Heart right ventricle (tissue), 16 donors: ENCODE data around the gene PRMT3. TPM values are rescaled to one million over a fixed set of nuclear protein-coding genes. Genes with fewer than 3 reads are reported as not detected.

Experiments
- ATAC-seq, 8 donors: fragments of 200-7000 bp; cut with Tn5 transposase; one replicate each; pipeline ENCODE4 v1.9.1; 2020; ENCODE audit warnings: mild to moderate bottlenecking in 8 of 8, moderate library complexity in 8 of 8, moderate number of reproducible peaks in 1 of 8
- DNase-seq, 2 donors: peaks; one replicate each; pipeline ENCODE4 v3.0.0-alpha.2; 2020
- H3K27ac ChIP-seq, 10 donors: fragments of 200-600 bp; sonication (generic) in 2 of 10; one replicate each; pipeline versions ENCODE4 v1.5.0 to v1.8.0; 2020 to 2022; ENCODE audit warnings: mild to moderate bottlenecking in 3 of 10
- H3K27me3 ChIP-seq, 7 donors: fragments of 200-600 bp; one replicate each; pipeline ENCODE4 v1.8.0; 2021 to 2022; ENCODE audit warnings: mild to moderate bottlenecking in 2 of 7
- H3K36me3 ChIP-seq, 9 donors: fragments of 200-600 bp; sonication (generic) in 1 of 9; one replicate each; pipeline versions ENCODE4 v1.5.0 to v1.8.0; 2020 to 2022; ENCODE audit warnings: mild to moderate bottlenecking in 2 of 9
- H3K4me1 ChIP-seq, 9 donors: fragments of 200-600 bp; sonication (generic) in 1 of 9; one replicate each; pipeline versions ENCODE4 v1.5.0 to v1.8.0; 2020 to 2022; ENCODE audit warnings: mild to moderate bottlenecking in 4 of 9
- H3K4me3 ChIP-seq, 10 donors: fragments of 200-600 bp; sonication (generic) in 2 of 10; one replicate each; pipeline versions ENCODE4 v1.5.0 to v1.8.0; 2020 to 2022; ENCODE audit warnings: mild to moderate bottlenecking in 7 of 10, moderate library complexity in 2 of 10
- H3K9me3 ChIP-seq, 11 donors: fragments of 200-600 bp in 10 of 11; sonication (generic) in 2 of 11; one replicate each; pipeline versions ENCODE4 v1.5.0 to v1.8.0; 2013 to 2022; ENCODE audit warnings: mild to moderate bottlenecking in 2 of 11, control low read depth in 1 of 11, moderate library complexity in 1 of 11
- CTCF ChIP-seq, 9 donors: fragments of 200-600 bp; sonication (generic) in 2 of 9; IDR thresholded peaks; one replicate each; pipeline versions ENCODE4 v1.5.0 to v1.8.0; 2021 to 2022; ENCODE audit warnings: antibody characterized with exemption in 9 of 9, mild to moderate bottlenecking in 5 of 9, moderate library complexity in 1 of 9
- WGBS, 2 donors: extraction: QIAGEN DNeasy Blood & Tissue Kit; methylation state at CpG; one replicate each; pipeline ENCODE4 v1.1.7; 2013; ENCODE audit warnings: inconsistent platforms in 1 of 2; 5-methylcytosine and 5-hydroxymethylcytosine counted together
- intact Hi-C, 10 donors: fragments of 100-400 bp; cut with DNase I; formaldehyde crosslinking; loops; one replicate each; pipeline versions ENCODE4 v1.11.1 to v1.14.2; 2022
- polyA plus RNA-seq, 2 donors: library from polyadenylated mRNA; stranded (reverse); fragments of 200-250 nt; gene quantifications; one replicate each; pipeline ENCODE4 v1.2.3, GENCODE V29; 2013
- total RNA-seq, 10 donors: library from RNA; stranded (reverse); fragmentation: NEBNext Ultra II Directional in 3 of 10; extraction: Animal tissue kit (Norgen Biotek cat#: 25700) in 3 of 10; gene quantifications; one replicate each; pipeline versions ENCODE4 v1.2.1 to v1.2.4, GENCODE V29; 2021 to 2023
- donor health status: Arrhythmogenic right ventricular cardiomyopathy.
- donor health status: ischemic (EF 13 %, LVEDD 7.1; RV severe dilation, severe dysfunction).
- donor health status: healthy with polysubstance abuse.
- donor health status: DM: no; HTN: yes; CAD: no.
- donor health status: DM: no; HTN: no; CAD: no.
- donor health status: ischemic (EF 25% LVEDD 6.9; RV normal size, moderate dysfunction).
- donor health status: ischemic (EF 25% LVEDD 5.7; RV mildly dilated, moderate dysfunction).
- donor health status: healthy.
- donor health status: DM: yes; HTN: yes; CAD: no.
- donor health status: Ischemic cardiomyopathy.
- donor health status: ischemic (EF 35%, LVEDD 5.7; RV mildly dilated, moderate dysfunction).
- donor health status: nonischemic (EF 11% LVEDD 7.7; RV severe dilation, severe dysfunction).
- donor health status: DM: yes; HTN: yes; CAD: no.
- donor health status: PGD.
- donor health status: ischemic (EF 29% LVEDD 5.4; RV normal size, mild dysfunction).
- donor health status: nonischemic (EF 23%, LVEDD 6.1; RV moderate dilation, normal function).

PRMT3 gene
- total and polyA plus RNA-seq, 12 donors, result 7.3 to 16.3 (median 11.5) TPM

DNA sequence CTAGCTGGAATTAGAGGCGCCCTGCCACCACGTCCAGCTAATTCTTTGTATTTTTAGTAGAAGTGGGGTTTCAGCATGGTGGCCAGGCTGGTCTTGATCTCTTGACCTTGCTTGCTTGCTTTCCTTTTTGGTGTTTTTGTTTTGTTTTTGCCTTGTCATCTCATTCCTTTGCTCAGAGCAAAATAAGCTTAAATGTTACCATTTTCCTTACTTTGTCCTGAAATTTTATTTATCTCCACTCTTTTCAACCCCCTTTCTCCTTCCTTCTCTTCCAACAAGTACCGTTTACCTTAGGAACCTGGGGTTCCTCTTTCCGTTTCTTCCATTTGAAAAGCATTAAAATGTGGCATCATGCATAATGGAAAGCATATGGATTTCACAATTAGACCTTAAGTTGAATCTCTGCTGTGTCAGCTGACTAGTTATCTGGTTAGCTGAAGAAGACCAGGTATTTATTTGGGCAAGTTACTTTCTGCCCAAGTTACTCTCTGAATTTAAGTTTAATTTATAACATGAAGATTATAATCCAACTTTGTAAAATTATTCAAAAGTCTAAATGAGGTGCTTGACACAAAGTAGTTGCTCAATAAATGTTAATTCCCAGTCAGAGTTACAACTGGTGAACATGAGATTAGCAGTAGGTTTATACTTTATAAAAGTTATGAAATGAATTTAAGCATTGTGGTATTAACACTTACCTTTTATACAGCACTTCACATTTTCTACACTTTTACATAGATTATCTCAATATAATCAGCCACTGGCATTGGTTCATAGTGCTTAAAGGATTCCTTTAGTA, 69.7 kb downstream of the PRMT3 start:
- DNase-seq, result no peak
- WGBS, 2 donors, result 97 to 99% methylated on average over 4 of the region's 4 CpGs
- Histone ChIP-seq H3K9me3 (no peaks in the 10 kb centered on the region), H3K4me1 (peaks cover 0 to 8% (median 0%) of the 10 kb centered on the region in 9 donors), H3K36me3 (peaks cover 0 to 26% (median 7%) of the 10 kb centered on the region in 9 donors), H3K4me3 (no peak overlapping the region), H3K27ac (no peak overlapping the region), H3K27me3 (no peaks in the 10 kb centered on the region)
- intact Hi-C loops, result no loop called here
- no peak for ATAC-seq
- no peak for TF ChIP-seq CTCF (IDR thresholded peaks at IDR 0.05)

DNA sequence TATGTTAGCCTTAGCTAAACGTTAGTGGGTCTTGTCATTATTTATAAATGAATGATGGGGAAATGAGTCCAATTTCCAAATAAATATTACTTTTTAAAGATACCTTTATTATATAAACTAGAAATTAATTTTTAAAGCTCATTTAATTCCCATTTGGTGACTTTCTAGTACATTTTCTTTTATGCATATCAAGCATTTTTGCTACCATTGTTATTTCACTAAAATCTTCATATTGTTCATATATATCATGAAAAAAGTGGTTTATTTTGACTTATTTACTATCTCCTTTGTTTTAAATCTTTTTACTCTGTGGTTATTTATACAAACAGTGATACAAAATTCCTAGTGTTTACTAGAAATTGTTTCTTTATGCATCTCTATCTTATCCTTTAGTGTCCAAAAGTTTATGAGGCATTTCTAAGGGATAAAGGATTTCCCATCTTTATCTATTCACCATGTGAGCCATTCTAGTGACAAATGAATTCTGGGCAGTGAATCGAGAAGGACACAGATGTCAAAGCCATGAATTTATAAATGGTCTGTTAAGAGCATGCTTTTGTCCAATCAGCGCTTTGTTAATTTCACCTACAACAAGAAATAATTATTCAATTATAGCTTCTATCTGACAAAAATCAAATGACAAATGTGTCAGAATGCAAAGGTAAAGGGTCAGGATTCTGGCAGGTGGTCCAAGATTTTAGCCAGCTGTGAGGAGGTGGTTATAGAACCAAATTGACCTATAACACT, 70.6 kb downstream of the PRMT3 start:
- 83 to 85% methylated on average over 3 of the region's 3 CpGs for WGBS, 2 donors
- intact Hi-C loops, result no loop called here

GRCh38 chr11:20458905-20459632, 71.6 kb downstream of the PRMT3 start:
- no peak for ATAC-seq
- intact Hi-C loops, result no loop called here
- H3K4me1 ChIP-seq, result peaks cover 0 to 8% (median 0%) of the 10 kb centered on the region in 9 donors

More for the DNA sequence above, 70.6 kb downstream of the PRMT3 start:
- H3K4me3 ChIP-seq, result no peak overlapping the region
- no peak for DNase-seq
- H3K9me3 ChIP-seq, result no peaks in the 10 kb centered on the region
- no peak overlapping the region for H3K27ac ChIP-seq
- no peak for TF ChIP-seq CTCF (IDR thresholded peaks at IDR 0.05)
- H3K4me1 ChIP-seq, result peaks cover 0 to 8% (median 0%) of the 10 kb centered on the region in 9 donors
- ATAC-seq, result no peak
- H3K27me3 ChIP-seq, result no peaks in the 10 kb centered on the region
- H3K36me3 ChIP-seq, result peaks cover 0 to 27% (median 0%) of the 10 kb centered on the region in 9 donors

More at GRCh38 chr11:20458905-20459632, 71.6 kb downstream of the PRMT3 start:
- WGBS, 2 donors, result 63 to 76% methylated on average over 1 of the region's 1 CpG
- no peak for DNase-seq
- H3K27me3 ChIP-seq, result no peaks in the 10 kb centered on the region
- peaks cover 0 to 29% (median 0%) of the 10 kb centered on the region in 9 donors for H3K36me3 ChIP-seq
- TF ChIP-seq CTCF (IDR thresholded peaks at IDR 0.05), result no peak
- H3K27ac ChIP-seq, result no peak overlapping the region
- H3K9me3 ChIP-seq, result no peaks in the 10 kb centered on the region
- H3K4me3 ChIP-seq, result no peak overlapping the region
